ENCODE data around the gene ZC3H8.

Gene ZC3H8

GRCh38 chr2:112183327-112184025 is 71.4 kb downstream of the ZC3H8 start:
- no peaks in the 10 kb centered on the region for H3K36me3 ChIP-seq (ENCODE audit: control insufficient read depth, insufficient read depth, low read length)
- TF ChIP-seq CTCF (IDR thresholded peaks at IDR 0.05; ENCODE audit: insufficient read depth, low read length, poor library complexity, severe bottlenecking) = no peak
- no peak for DNase-seq (ENCODE audit: extremely low read depth, insufficient read length)
- no peak overlapping the region for H3K4me3 ChIP-seq (replicated peaks; ENCODE audit: low read depth, low read length)
- no peaks in the 10 kb centered on the region for H3K27me3 ChIP-seq (replicated peaks; ENCODE audit: control insufficient read depth, insufficient read depth, low read length)

GRCh38 chr2:112182581-112183034 is 72.2 kb downstream of the ZC3H8 start:
- Histone ChIP-seq H3K4me3 (replicated peaks; ENCODE audit: low read depth, low read length) (no peak overlapping the region), H3K36me3 (ENCODE audit: control insufficient read depth, insufficient read depth, low read length) (no peaks in the 10 kb centered on the region), H3K27me3 (replicated peaks; ENCODE audit: control insufficient read depth, insufficient read depth, low read length) (no peaks in the 10 kb centered on the region)
- TF ChIP-seq CTCF (IDR thresholded peaks at IDR 0.05; ENCODE audit: insufficient read depth, low read length, poor library complexity, severe bottlenecking) = no peak
- DNase-seq (ENCODE audit: extremely low read depth, insufficient read length) = no peak

GRCh38 chr2:112181571-112182290 is 73.1 kb downstream of the ZC3H8 start:
- Histone ChIP-seq H3K27me3 (replicated peaks; ENCODE audit: control insufficient read depth, insufficient read depth, low read length) (no peaks in the 10 kb centered on the region), H3K4me3 (replicated peaks; ENCODE audit: low read depth, low read length) (no peak overlapping the region), H3K36me3 (ENCODE audit: control insufficient read depth, insufficient read depth, low read length) (no peaks in the 10 kb centered on the region)
- TF ChIP-seq CTCF (IDR thresholded peaks at IDR 0.05; ENCODE audit: insufficient read depth, low read length, poor library complexity, severe bottlenecking) = no peak
- no peak for DNase-seq (ENCODE audit: extremely low read depth, insufficient read length)

GRCh38 chr2:112175958-112176573 is 78.8 kb downstream of the ZC3H8 start:
- TF ChIP-seq CTCF (IDR thresholded peaks at IDR 0.05; ENCODE audit: insufficient read depth, low read length, poor library complexity, severe bottlenecking) = no peak
- H3K4me3 ChIP-seq (replicated peaks; ENCODE audit: low read depth, low read length) = no peak overlapping the region
- H3K36me3 ChIP-seq (ENCODE audit: control insufficient read depth, insufficient read depth, low read length) = no peaks in the 10 kb centered on the region
- DNase-seq (ENCODE audit: extremely low read depth, insufficient read length) = no peak
- no peaks in the 10 kb centered on the region for H3K27me3 ChIP-seq (replicated peaks; ENCODE audit: control insufficient read depth, insufficient read depth, low read length)

GRCh38 chr2:112175333-112175732 is 79.5 kb downstream of the ZC3H8 start:
- DNase-seq (ENCODE audit: extremely low read depth, insufficient read length) = no peak
- no peaks in the 10 kb centered on the region for H3K36me3 ChIP-seq (ENCODE audit: control insufficient read depth, insufficient read depth, low read length)

More at GRCh38 chr2:112175333-112175732, 79.5 kb downstream of the ZC3H8 start:
- no peak overlapping the region for H3K4me3 ChIP-seq (replicated peaks; ENCODE audit: low read depth, low read length)
- no peaks in the 10 kb centered on the region for H3K27me3 ChIP-seq (replicated peaks; ENCODE audit: control insufficient read depth, insufficient read depth, low read length)
- no peak for TF ChIP-seq CTCF (IDR thresholded peaks at IDR 0.05; ENCODE audit: insufficient read depth, low read length, poor library complexity, severe bottlenecking)

Measured in GM06990 (cell line).